Parathyroid adenoma (tissue), 2 donors: ENCODE data around the gene HELZ2.

ENCODE experiments used
- H2AFZ ChIP-seq: fragments of 300-600 bp; sonication (generic); one replicate; pipeline ENCODE4 v1.7.0; 2017; ENCODE audit warnings: antibody characterized with exemption, mild to moderate bottlenecking
- H3K27ac ChIP-seq: fragments of 300-600 bp; sonication (generic); one replicate; pipeline ENCODE4 v1.7.0; 2017
- H3K27me3 ChIP-seq: fragments of 300-600 bp; sonication (generic); one replicate; pipeline ENCODE4 v1.7.0; 2017; ENCODE audit warnings: low read length; ENCODE audit not compliant: control insufficient read depth, insufficient read depth
- H3K36me3 ChIP-seq: fragments of 300-600 bp; sonication (generic); one replicate; pipeline ENCODE4 v1.7.0; 2017; ENCODE audit warnings: low read length; ENCODE audit not compliant: control insufficient read depth, insufficient read depth
- H3K4me1 ChIP-seq: fragments of 300-600 bp; sonication (generic); one replicate; pipeline ENCODE4 v1.7.0; 2017; ENCODE audit warnings: control low read depth
- H3K4me2 ChIP-seq: fragments of 300-600 bp; sonication (generic); one replicate; pipeline ENCODE4 v1.7.0; 2017; ENCODE audit warnings: low read length
- H3K4me3 ChIP-seq: fragments of 300-600 bp; sonication (generic); one replicate; pipeline ENCODE4 v1.7.0; 2017; ENCODE audit warnings: low read depth, low read length
- H3K79me2 ChIP-seq: fragments of 300-600 bp; sonication (generic); one replicate; pipeline ENCODE4 v1.7.0; 2017; ENCODE audit warnings: control low read depth
- H3K9ac ChIP-seq: fragments of 300-600 bp; sonication (generic); one replicate; pipeline ENCODE4 v1.7.0; 2017; ENCODE audit warnings: mild to moderate bottlenecking
- H3K9me3 ChIP-seq: fragments of 300-600 bp; sonication (generic); one replicate; pipeline ENCODE4 v1.7.0; 2017; ENCODE audit warnings: low read length; ENCODE audit not compliant: control insufficient read depth
- TF ChIP-seq, protein P1 (sequence below): fragments of 300-600 bp; sonication (generic); IDR thresholded peaks from one replicate; pipeline ENCODE4 v1.7.0; 2017; ENCODE audit warnings: antibody characterized with exemption, mild to moderate bottlenecking
- donor health status: primary hyperparathyroidism.

HELZ2 gene, protein sequence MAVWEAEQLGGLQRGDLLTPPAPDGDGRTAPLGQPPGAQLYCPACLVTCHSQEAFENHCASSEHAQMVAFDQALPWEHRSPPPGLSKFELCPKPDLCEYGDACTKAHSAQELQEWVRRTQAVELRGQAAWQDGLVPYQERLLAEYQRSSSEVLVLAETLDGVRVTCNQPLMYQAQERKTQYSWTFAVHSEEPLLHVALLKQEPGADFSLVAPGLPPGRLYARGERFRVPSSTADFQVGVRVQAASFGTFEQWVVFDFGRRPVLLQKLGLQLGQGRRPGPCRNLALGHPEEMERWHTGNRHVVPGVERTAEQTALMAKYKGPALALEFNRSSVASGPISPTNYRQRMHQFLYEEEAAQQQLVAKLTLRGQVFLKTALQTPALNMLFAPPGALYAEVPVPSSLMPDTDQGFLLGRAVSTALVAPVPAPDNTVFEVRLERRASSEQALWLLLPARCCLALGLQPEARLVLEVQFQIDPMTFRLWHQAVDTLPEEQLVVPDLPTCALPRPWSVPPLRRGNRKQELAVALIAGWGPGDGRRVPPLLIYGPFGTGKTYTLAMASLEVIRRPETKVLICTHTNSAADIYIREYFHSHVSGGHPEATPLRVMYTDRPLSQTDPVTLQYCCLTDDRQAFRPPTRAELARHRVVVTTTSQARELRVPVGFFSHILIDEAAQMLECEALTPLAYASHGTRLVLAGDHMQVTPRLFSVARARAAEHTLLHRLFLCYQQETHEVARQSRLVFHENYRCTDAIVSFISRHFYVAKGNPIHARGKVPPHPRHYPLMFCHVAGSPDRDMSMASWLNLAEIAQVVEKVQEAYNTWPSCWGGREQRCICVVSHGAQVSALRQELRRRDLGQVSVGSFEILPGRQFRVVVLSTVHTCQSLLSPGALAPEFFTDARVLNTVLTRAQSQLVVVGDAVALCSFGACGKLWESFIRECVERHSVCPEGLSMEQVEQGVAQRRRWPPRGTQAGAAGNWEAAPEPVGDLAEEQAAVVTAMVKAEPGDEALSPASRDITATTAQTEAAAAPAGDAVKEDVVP (N-terminal part only)

DNA sequence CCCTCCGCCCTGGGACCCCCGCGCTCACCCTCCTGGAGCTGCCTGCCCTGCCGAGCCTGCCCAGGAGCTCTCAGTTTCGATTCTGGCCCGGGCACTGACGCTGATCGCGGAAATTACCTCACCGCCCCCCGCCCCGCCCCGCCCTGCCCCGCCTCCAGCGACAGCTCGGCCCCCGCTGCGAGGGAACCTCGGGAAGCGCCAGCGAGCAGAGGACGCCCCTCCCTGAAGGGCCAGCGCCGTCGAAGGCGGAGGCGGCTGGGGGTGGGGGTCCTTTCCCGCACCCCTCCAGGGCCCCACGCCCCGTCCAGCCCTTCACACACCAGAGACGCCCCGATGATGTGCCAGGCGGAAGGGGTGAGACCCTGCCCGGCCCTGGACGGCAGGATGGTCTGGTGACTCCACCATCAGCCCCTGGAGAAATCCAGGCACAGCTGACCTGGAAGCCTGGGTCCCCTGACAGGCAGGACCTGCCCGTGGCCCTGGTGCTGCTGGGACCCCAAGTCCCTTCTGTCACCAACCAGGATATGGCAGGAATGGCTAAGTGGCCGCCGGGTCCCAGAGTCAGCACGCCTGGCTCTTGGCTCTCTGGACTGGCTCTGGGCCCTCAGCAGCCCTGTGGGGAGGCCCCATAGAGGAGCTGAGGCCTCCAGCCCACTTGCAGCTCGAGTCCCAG is at the start of gene HELZ2:
HELZ2 (minus strand) TSS at position 84 of the 673 bp plus-strand sequence. CDS start 1,854 bp downstream, outside the sequence.
- peak within 1 kb of the TSS; percentile 16 for H3K27ac ChIP-seq
- peak within 1 kb of the TSS; percentile 95 for H3K4me2 ChIP-seq
- no peaks in the 10 kb centered on the region for H3K27me3 ChIP-seq
- TF ChIP-seq, protein P1, sequence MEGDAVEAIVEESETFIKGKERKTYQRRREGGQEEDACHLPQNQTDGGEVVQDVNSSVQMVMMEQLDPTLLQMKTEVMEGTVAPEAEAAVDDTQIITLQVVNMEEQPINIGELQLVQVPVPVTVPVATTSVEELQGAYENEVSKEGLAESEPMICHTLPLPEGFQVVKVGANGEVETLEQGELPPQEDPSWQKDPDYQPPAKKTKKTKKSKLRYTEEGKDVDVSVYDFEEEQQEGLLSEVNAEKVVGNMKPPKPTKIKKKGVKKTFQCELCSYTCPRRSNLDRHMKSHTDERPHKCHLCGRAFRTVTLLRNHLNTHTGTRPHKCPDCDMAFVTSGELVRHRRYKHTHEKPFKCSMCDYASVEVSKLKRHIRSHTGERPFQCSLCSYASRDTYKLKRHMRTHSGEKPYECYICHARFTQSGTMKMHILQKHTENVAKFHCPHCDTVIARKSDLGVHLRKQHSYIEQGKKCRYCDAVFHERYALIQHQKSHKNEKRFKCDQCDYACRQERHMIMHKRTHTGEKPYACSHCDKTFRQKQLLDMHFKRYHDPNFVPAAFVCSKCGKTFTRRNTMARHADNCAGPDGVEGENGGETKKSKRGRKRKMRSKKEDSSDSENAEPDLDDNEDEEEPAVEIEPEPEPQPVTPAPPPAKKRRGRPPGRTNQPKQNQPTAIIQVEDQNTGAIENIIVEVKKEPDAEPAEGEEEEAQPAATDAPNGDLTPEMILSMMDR: no peak
- H3K4me1 ChIP-seq: no peaks in the 10 kb centered on the region
- H3K4me3 ChIP-seq: peak within 1 kb of the TSS; percentile 56
- no peak within 1 kb of the TSS for H3K9ac ChIP-seq
- H3K79me2 ChIP-seq: no peaks in the 10 kb centered on the region
- peak within 1 kb of the TSS; percentile 87 for H2AFZ ChIP-seq
- H3K36me3 ChIP-seq: no peaks in the 10 kb centered on the region
- H3K9me3 ChIP-seq: no peaks in the 10 kb centered on the region

DNA sequence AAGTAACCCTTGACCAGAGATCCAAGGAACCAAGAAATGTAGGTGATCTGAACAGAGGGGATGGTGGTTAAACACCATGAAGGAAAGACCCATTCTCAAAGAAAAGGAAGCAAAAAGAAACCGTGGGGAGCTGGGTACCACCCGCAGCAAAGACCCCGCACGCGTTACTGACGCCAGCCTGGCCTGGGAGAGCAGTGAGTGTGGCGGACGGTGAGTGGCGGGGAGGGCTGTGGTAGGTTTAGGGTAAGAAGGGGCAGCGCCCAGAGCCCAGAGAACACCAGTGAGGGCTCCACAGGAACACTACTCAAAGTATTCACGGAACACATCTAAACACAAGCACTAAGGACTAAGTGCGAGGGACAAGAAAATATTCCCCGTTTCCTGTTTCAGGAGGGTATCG is 48.7 kb upstream of the HELZ2 start:
- Histone ChIP-seq H2AFZ (no peak overlapping the region), H3K9me3 (no peaks in the 10 kb centered on the region), H3K27me3 (no peaks in the 10 kb centered on the region), H3K36me3 (no peaks in the 10 kb centered on the region), H3K79me2 (peaks cover 23% of the 10 kb centered on the region), H3K4me2 (no peak overlapping the region), H3K4me3 (no peak overlapping the region), H3K9ac (no peak overlapping the region), H3K4me1 (no peaks in the 10 kb centered on the region), H3K27ac (no peak overlapping the region)
- TF ChIP-seq, protein P1: no peak

DNA sequence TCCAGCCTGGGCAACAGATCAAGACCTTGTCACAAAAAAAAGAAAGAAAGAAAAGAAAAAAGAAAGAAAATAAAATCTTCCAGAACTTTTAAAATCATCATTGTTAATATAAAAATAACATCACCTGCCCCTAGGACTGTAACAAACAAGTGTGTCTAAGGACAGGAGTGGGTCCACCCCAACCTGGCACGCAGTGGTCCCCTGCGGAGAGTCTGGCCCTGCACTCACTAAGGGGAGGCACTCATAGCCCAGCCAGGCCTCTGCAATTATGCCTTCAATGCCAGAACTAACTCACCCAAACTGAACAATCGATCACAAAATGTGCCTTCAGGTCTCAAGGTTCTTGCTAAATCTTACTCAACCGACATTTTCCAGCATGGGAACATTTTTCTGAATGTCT is 48.1 kb upstream of the HELZ2 start:
- Histone ChIP-seq H3K27me3 (no peaks in the 10 kb centered on the region), H3K27ac (no peak overlapping the region), H3K4me1 (no peaks in the 10 kb centered on the region), H3K4me2 (no peak overlapping the region), H3K9me3 (no peaks in the 10 kb centered on the region), H3K36me3 (no peaks in the 10 kb centered on the region), H3K9ac (no peak overlapping the region), H3K4me3 (no peak overlapping the region), H3K79me2 (peaks cover 23% of the 10 kb centered on the region), H2AFZ (no peak overlapping the region)
- TF ChIP-seq, protein P1: no peak

DNA sequence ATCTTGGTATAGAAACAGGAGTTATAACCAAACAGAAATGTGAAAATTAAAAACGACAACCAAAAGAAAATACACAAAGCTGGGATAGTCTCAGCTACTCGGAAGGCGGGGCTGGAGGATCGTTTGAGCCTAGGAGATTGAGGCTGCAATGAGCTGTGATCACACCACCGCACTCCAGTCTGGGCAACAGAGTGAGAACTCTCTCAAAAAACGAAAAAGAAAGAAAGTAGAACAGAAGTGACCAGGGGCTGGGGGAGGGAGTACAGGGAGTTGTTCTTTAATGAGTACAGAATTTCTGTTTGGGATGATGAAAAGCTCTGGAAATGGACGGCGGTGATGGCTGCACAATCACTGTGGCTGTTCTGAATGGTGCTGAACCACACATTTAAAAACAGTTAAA is 47.0 kb upstream of the HELZ2 start:
- no peak overlapping the region for H3K4me3 ChIP-seq
- no peak overlapping the region for H3K9ac ChIP-seq
- no peaks in the 10 kb centered on the region for H3K4me1 ChIP-seq
- H3K9me3 ChIP-seq: no peaks in the 10 kb centered on the region
- TF ChIP-seq, protein P1: no peak
- H2AFZ ChIP-seq: no peak overlapping the region
- H3K4me2 ChIP-seq: no peak overlapping the region
- no peak overlapping the region for H3K27ac ChIP-seq
- H3K36me3 ChIP-seq: no peaks in the 10 kb centered on the region
- peaks cover 19% of the 10 kb centered on the region for H3K79me2 ChIP-seq
- H3K27me3 ChIP-seq: no peaks in the 10 kb centered on the region
